GM23338 (cell line): ENCODE data around the gene LCLAT1.

Experiments used
- CREB1 ChIP-seq: fragments of 250-450 bp; sonication (Bioruptor Pico); IDR thresholded peaks from 2 replicates; pipeline ENCODE4 v1.5.0; 2020; ENCODE audit warnings: low read depth, mild to moderate bottlenecking, moderate library complexity
- ETS1 ChIP-seq: IDR thresholded peaks from 2 replicates; pipeline ENCODE4 v1.6.1; 2016; ENCODE audit warnings: antibody characterized with exemption
- EZH2 ChIP-seq: fragments of 200-600 bp; sonication (generic); IDR thresholded peaks from one replicate; pipeline ENCODE4 v1.8.0; 2017; ENCODE audit warnings: antibody characterized with exemption, mild to moderate bottlenecking, low read depth; ENCODE audit not compliant: unreplicated experiment
- EZH2phosphoT487 ChIP-seq: fragments of 200-600 bp; sonication (generic); IDR thresholded peaks from one replicate; pipeline ENCODE4 v1.8.1; 2018; ENCODE audit warnings: antibody characterized with exemption; ENCODE audit not compliant: unreplicated experiment
- JUNB ChIP-seq: IDR thresholded peaks from one replicate; pipeline ENCODE4 v1.6.1; 2016; ENCODE audit warnings: antibody characterized with exemption; ENCODE audit not compliant: unreplicated experiment
- POLR2AphosphoS5 ChIP-seq: IDR thresholded peaks from 2 replicates; pipeline ENCODE4 v1.6.1; 2016; ENCODE audit warnings: antibody characterized with exemption, low read depth
- REST ChIP-seq: IDR thresholded peaks from one replicate; pipeline ENCODE4 v1.6.1; 2018; ENCODE audit warnings: antibody characterized with exemption; ENCODE audit not compliant: unreplicated experiment
- STAT1 ChIP-seq: IDR thresholded peaks from one replicate; pipeline ENCODE4 v1.6.1; 2016; ENCODE audit warnings: antibody characterized with exemption; ENCODE audit not compliant: unreplicated experiment
- ZNF114 ChIP-seq: fragments of 250-450 bp; sonication (Bioruptor Pico); IDR thresholded peaks from 2 replicates; pipeline ENCODE4 v1.5.0; 2020; ENCODE audit warnings: mild to moderate bottlenecking, moderate library complexity
- ZNF331 ChIP-seq: fragments of 250-450 bp; sonication (Bioruptor Pico); IDR thresholded peaks from 2 replicates; pipeline ENCODE4 v1.5.0; 2020; ENCODE audit warnings: low read depth, mild to moderate bottlenecking, moderate library complexity
- TF ChIP-seq, protein P1 (sequence below), 2 experiments: fragments of 200-600 bp in 1 of 2; sonication (generic) in 1 of 2; conservative IDR thresholded peaks; 2 replicates each; pipeline versions ENCODE4 v1.5.1 to v1.6.1; 2016 to 2017; ENCODE audit warnings: antibody characterized with exemption in 2 of 2, low read depth in 2 of 2, mild to moderate bottlenecking in 2 of 2, moderate library complexity in 1 of 2

- TF ChIP-seq, protein P1, sequence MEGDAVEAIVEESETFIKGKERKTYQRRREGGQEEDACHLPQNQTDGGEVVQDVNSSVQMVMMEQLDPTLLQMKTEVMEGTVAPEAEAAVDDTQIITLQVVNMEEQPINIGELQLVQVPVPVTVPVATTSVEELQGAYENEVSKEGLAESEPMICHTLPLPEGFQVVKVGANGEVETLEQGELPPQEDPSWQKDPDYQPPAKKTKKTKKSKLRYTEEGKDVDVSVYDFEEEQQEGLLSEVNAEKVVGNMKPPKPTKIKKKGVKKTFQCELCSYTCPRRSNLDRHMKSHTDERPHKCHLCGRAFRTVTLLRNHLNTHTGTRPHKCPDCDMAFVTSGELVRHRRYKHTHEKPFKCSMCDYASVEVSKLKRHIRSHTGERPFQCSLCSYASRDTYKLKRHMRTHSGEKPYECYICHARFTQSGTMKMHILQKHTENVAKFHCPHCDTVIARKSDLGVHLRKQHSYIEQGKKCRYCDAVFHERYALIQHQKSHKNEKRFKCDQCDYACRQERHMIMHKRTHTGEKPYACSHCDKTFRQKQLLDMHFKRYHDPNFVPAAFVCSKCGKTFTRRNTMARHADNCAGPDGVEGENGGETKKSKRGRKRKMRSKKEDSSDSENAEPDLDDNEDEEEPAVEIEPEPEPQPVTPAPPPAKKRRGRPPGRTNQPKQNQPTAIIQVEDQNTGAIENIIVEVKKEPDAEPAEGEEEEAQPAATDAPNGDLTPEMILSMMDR (conservative IDR thresholded peaks at IDR 0.05; ENCODE audit: low read depth in 2 of 2) = no peak
- TF ChIP-seq ZNF114 (CRISPR knock-in tag) (no peak), POLR2AphosphoS5 (no peak), EZH2 (no peak), EZH2phosphoT487 (no peak), ETS1 (no peak), JUNB (no peak), CREB1 (CRISPR knock-in tag) (no peak), REST (no peak), ZNF331 (no peak), STAT1 (no peak)
Observed at GRCh38 chr2:30584116-30584515, 137.1 kb downstream of the LCLAT1 start.
